ENCODE measurements around the gene PIEZO1.
"Not testable (repeated sequence)": the region's sequence is repeated elsewhere in the genome, so short reads cannot be mapped to it uniquely, and the experiment has no call there.

Gene PIEZO1

DNA sequence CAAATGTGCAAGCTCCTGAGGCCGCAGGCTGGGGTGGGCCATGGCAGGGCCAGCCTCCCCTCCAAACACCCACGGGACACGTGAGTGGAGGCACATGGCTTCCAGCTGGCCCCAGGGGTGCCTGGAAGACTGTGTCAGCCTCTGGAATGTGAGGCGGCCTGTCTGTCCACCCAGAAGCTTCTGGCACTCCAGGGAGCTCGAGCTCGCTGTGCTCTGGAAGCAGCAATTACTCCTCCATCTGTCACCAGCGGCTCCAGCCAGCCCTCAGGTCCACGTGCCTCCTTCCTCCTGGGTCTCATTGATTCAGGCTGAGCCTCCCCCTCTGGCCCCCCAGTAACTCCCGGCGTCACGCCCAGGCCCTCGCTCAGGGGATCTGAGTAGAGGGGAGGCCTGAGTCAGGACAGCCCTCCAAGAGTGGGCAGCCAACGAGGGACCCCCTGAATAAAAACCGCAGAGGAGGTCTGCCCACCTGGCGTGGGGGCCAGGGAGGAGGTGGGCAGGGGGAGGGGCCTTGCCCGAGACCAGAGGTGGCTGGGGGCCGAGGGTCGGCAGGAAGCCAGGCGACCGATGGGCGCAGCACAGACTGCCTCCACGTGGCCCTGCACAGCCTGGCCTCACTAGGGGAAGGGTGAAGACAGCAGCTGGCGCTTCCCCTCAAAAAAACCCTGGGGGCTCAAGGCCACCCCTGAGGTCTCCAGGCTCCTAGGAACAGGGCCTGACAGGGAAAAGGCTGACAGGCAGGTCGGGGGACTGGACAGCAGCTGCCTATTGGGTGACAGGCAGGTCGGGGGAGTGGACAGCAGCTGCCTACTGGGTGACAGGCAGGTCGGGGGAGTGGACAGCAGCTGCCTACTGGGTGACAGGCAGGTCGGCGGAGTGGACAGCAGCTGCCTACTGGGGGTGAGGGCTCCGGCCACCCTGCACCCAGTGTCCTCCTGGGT is 11.9 kb downstream of the PIEZO1 start:
- intact Hi-C loops (cut with DNase I; ENCODE audit: low total_unique reads) = no loop called here
- H3K27me3 ChIP-seq = no peaks in the 10 kb centered on the region
- no peaks in the 10 kb centered on the region for H3K9me3 ChIP-seq
- TF ChIP-seq, protein P1, sequence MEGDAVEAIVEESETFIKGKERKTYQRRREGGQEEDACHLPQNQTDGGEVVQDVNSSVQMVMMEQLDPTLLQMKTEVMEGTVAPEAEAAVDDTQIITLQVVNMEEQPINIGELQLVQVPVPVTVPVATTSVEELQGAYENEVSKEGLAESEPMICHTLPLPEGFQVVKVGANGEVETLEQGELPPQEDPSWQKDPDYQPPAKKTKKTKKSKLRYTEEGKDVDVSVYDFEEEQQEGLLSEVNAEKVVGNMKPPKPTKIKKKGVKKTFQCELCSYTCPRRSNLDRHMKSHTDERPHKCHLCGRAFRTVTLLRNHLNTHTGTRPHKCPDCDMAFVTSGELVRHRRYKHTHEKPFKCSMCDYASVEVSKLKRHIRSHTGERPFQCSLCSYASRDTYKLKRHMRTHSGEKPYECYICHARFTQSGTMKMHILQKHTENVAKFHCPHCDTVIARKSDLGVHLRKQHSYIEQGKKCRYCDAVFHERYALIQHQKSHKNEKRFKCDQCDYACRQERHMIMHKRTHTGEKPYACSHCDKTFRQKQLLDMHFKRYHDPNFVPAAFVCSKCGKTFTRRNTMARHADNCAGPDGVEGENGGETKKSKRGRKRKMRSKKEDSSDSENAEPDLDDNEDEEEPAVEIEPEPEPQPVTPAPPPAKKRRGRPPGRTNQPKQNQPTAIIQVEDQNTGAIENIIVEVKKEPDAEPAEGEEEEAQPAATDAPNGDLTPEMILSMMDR (IDR thresholded peaks at IDR 0.05) = no peak
- H3K4me1 ChIP-seq = peaks cover 0 to 72% (median 56%) of the 10 kb centered on the region in 4 donors
- peak overlapping the region; percentile 60 for H3K27ac ChIP-seq
- no peak overlapping the region for H3K4me3 ChIP-seq
- no peaks in the 10 kb centered on the region for H3K36me3 ChIP-seq
- peak; percentile 66 to 88 for DNase-seq

DNA sequence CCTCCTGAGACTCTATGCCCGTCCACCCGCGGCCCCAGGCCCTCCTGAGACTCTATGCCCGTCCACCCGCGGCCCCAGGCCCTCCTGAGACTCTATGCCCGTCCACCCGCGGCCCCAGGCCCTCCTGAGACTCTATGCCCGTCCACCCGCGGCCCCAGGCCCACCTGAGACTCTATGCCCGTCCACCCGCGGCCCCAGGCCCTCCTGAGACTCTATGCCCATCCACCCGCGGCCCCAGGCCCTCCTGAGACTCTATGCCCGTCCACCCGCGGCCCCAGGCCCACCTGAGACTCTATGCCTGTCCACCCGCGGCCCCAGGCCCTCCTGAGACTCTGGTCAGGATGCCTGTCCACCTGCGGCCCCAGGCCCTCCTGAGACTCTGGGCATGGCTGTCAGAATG is 13.2 kb downstream of the PIEZO1 start:
- H3K4me1 ChIP-seq = peaks cover 0 to 83% (median 62%) of the 10 kb centered on the region in 4 donors

DNA sequence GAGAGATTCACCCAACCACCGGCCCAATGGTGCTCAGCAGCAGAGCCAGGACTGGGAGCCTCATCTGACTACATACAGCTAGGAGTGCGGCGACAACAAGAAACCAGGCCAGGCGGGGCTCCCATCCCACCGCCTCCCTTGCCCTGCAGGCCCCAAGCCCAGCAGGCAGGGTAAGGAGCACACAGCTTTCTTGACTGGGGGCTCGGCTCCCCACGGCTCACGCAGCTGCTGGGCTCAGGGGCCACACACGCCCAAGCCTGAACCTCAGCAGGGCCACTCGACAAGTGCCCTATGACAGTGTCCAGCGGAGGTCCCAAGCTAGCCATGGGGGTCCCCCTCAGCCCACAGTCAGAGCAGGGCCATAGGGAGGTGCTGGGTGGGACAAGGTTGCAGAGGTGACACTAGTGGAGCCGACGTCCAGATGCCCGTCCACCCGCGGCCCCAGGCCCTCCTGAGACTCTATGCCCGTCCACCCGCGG is 13.7 kb downstream of the PIEZO1 start:
- TF ChIP-seq, protein P1 (IDR thresholded peaks at IDR 0.05) = no peak
- H3K36me3 ChIP-seq = no peaks in the 10 kb centered on the region
- no peak overlapping the region for H3K4me3 ChIP-seq
- no peak for DNase-seq
- H3K4me1 ChIP-seq = peaks cover 0 to 84% (median 62%) of the 10 kb centered on the region in 4 donors
- H3K9me3 ChIP-seq = no peaks in the 10 kb centered on the region
- H3K27ac ChIP-seq = no peak overlapping the region
- intact Hi-C loops (cut with DNase I; ENCODE audit: low total_unique reads) = no loop called here
- no peaks in the 10 kb centered on the region for H3K27me3 ChIP-seq

More for the DNA sequence above, 13.2 kb downstream of the PIEZO1 start:
- H3K9me3 ChIP-seq; H3K36me3 ChIP-seq; intact Hi-C loops (cut with DNase I; ENCODE audit: low total_unique reads); H3K27me3 ChIP-seq; DNase-seq; H3K27ac ChIP-seq; H3K4me3 ChIP-seq: not testable (repeated sequence)

DNA sequence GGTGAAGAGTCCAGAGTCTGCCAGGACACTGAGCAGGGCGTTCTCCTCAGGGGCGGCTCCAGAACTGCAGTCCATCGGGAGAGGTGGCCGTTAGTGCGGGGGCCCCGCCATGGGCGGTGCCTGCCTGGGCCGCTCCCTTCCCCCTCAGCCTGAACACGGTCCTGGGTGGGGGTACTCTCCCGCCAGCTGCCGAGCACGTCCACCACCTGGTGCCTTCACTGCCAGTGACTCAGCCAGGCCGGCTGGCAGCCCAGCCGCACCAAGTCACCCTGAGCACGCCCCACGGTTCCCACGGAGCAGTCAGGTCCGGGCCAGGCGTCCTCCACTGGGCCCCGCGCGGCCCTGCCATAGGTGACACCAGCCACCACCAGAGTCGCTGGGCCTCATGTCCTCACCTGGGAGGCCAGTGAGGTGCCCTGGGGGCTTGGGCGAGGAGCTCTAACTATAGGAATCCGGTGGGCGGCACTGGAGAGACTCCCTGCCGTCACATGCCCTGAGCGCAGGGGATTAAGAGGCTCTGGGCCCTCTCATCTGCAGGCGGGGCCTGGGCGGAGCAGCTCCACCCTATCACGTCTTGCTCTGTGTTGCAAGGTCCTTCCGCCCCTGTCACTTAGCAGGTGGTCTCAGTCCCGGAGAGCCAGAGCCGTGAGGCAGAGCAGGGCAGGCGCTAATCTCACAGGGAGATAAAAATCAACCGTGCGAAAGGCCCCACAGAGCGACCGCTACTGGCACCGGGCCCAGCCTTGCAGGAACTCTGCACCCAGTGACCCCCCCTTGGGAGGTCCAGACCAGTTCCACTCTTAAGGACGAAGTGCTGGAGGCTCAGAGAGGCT is 14.3 kb downstream of the PIEZO1 start:
- H3K4me1 ChIP-seq = peaks cover 0 to 89% (median 62%) of the 10 kb centered on the region in 4 donors
- TF ChIP-seq, protein P1 (IDR thresholded peaks at IDR 0.05) = no peak
- no peak for DNase-seq
- no peaks in the 10 kb centered on the region for H3K36me3 ChIP-seq
- no peak overlapping the region for H3K4me3 ChIP-seq
- no peak overlapping the region for H3K27ac ChIP-seq
- no peaks in the 10 kb centered on the region for H3K9me3 ChIP-seq
- H3K27me3 ChIP-seq = no peaks in the 10 kb centered on the region
- intact Hi-C loops (cut with DNase I; ENCODE audit: low total_unique reads) = no loop called here

DNA sequence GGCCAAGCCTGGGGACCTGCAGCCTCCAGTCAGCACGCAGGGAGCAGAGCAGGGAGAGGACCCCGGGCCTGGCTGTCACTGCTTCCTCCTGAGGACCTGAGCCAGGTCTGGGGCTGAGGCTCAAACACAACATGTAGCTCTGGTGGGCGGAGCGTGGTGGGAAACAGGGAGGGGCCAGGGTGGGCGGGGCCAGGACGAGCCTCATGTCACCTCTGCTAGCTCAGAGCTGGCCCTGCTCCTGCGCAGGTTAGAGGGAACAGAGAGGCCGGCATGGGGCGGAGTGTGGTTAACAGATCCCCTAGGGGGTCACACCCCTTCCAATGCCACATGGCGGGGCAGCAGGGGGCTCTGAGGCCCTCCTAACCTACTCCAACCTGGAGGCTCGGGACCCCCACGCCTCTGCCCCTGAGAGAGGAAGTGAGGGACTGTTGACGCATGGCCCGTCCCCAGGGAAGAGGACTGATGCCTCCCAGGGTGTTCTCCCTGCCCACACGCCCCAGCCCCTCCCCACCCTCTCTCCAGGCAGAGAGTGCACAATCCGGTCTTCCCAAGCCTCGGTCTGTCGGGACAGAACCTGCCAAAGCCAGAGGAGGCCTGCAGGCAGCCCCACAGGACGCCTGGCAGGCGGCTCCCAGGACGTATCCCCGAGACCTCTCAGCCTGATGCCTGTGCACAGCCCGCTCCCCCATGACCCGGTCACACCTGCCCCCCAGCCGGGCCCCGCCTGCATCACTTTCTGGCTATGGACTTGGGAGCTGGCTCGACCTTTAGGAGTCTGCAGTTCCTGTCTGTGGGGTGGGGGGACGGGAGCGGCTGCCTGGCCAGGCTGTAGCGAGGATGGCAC is 15.2 kb downstream of the PIEZO1 start:
- Histone ChIP-seq H3K27me3 (no peaks in the 10 kb centered on the region), H3K4me1 (peaks cover 0 to 94% (median 62%) of the 10 kb centered on the region in 4 donors), H3K36me3 (no peaks in the 10 kb centered on the region), H3K27ac (no peak overlapping the region), H3K4me3 (no peak overlapping the region), H3K9me3 (no peaks in the 10 kb centered on the region)
- intact Hi-C loops (cut with DNase I; ENCODE audit: low total_unique reads) = no loop called here
- TF ChIP-seq, protein P1 (IDR thresholded peaks at IDR 0.05) = no peak
- DNase-seq = no peak

Data from tibial artery (tissue), 4 donors.